ENCODE data around the gene CARMIL3. TPM values are rescaled to one million over a fixed set of nuclear protein-coding genes. Genes with fewer than 3 reads are reported as not detected.

The CARMIL3 gene
- total RNA-seq, 1 donor from 2014 or later: not detected

GRCh38 chr14:24053548-24054323, 1.9 kb downstream of the CARMIL3 start:
- Histone ChIP-seq H3K36me3 (ENCODE audit: control insufficient read depth, insufficient read depth, low read length) (no peaks in the 10 kb centered on the region), H3K27me3 (ENCODE audit: control insufficient read depth, insufficient read depth, low read length) (peaks cover 6% of the 10 kb centered on the region), H3K4me3 (ENCODE audit: low read depth, low read length) (no peak overlapping the region)
- TF ChIP-seq, protein P1, sequence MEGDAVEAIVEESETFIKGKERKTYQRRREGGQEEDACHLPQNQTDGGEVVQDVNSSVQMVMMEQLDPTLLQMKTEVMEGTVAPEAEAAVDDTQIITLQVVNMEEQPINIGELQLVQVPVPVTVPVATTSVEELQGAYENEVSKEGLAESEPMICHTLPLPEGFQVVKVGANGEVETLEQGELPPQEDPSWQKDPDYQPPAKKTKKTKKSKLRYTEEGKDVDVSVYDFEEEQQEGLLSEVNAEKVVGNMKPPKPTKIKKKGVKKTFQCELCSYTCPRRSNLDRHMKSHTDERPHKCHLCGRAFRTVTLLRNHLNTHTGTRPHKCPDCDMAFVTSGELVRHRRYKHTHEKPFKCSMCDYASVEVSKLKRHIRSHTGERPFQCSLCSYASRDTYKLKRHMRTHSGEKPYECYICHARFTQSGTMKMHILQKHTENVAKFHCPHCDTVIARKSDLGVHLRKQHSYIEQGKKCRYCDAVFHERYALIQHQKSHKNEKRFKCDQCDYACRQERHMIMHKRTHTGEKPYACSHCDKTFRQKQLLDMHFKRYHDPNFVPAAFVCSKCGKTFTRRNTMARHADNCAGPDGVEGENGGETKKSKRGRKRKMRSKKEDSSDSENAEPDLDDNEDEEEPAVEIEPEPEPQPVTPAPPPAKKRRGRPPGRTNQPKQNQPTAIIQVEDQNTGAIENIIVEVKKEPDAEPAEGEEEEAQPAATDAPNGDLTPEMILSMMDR (IDR thresholded peaks at IDR 0.05; ENCODE audit: insufficient read depth, low read length, severe bottlenecking): no peak
- no peak for DNase-seq (ENCODE audit: low read depth)
- no peak for FAIRE-seq

- H3K36me3 ChIP-seq (ENCODE audit: control insufficient read depth, insufficient read depth, low read length): no peaks in the 10 kb centered on the region
- DNase-seq (ENCODE audit: low read depth): no peak
- H3K27me3 ChIP-seq (ENCODE audit: control insufficient read depth, insufficient read depth, low read length): peaks cover 6% of the 10 kb centered on the region
- FAIRE-seq: no peak
- TF ChIP-seq, protein P1 (IDR thresholded peaks at IDR 0.05; ENCODE audit: insufficient read depth, low read length, severe bottlenecking): no peak
- H3K4me3 ChIP-seq (ENCODE audit: low read depth, low read length): no peak overlapping the region
Observed at GRCh38 chr14:24054324-24054641, 2.5 kb downstream of the CARMIL3 start.

GRCh38 chr14:24054646-24055045, 2.8 kb downstream of the CARMIL3 start:
- DNase-seq (ENCODE audit: low read depth) (no peak), FAIRE-seq (no peak)
- no peaks in the 10 kb centered on the region for H3K36me3 ChIP-seq (ENCODE audit: control insufficient read depth, insufficient read depth, low read length)
- H3K4me3 ChIP-seq (ENCODE audit: low read depth, low read length): no peak overlapping the region
- TF ChIP-seq, protein P1 (IDR thresholded peaks at IDR 0.05; ENCODE audit: insufficient read depth, low read length, severe bottlenecking): no peak
- peaks cover 6% of the 10 kb centered on the region for H3K27me3 ChIP-seq (ENCODE audit: control insufficient read depth, insufficient read depth, low read length)

- H3K36me3 ChIP-seq (ENCODE audit: control insufficient read depth, insufficient read depth, low read length): no peaks in the 10 kb centered on the region
- H3K27me3 ChIP-seq (ENCODE audit: control insufficient read depth, insufficient read depth, low read length): peaks cover 6% of the 10 kb centered on the region
- TF ChIP-seq, protein P1 (IDR thresholded peaks at IDR 0.05; ENCODE audit: insufficient read depth, low read length, severe bottlenecking): no peak
- H3K4me3 ChIP-seq (ENCODE audit: low read depth, low read length): no peak overlapping the region
- FAIRE-seq: no peak
- no peak for DNase-seq (ENCODE audit: low read depth)
Observed at GRCh38 chr14:24055971-24056799, 4.4 kb downstream of the CARMIL3 start.

DNA sequence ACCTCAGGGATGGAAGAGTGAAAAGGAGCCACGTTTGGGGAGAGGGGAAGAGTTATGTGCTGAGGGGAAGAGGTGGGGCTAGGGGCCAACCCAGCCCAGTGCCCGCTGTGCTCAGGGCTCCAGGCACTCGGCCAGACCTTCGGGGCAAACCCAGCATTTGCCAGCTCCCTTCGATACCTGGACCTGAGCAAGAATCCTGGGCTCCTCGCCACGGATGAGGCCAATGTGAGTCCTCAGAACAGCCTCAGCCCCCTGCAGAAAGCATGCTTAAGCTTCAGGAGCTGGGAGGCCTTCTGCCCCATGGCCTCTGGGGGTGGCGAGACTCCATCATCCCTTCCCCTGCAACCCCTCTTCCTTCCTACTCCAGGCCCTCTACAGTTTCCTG, 5.0 kb downstream of the CARMIL3 start:
- TF ChIP-seq, protein P1 (IDR thresholded peaks at IDR 0.05; ENCODE audit: insufficient read depth, low read length, severe bottlenecking): no peak
- Histone ChIP-seq H3K36me3 (ENCODE audit: control insufficient read depth, insufficient read depth, low read length) (no peaks in the 10 kb centered on the region), H3K27me3 (ENCODE audit: control insufficient read depth, insufficient read depth, low read length) (peaks cover 6% of the 10 kb centered on the region), H3K4me3 (ENCODE audit: low read depth, low read length) (no peak overlapping the region)
- FAIRE-seq (no peak), DNase-seq (ENCODE audit: low read depth) (no peak)

All from bronchial epithelial cell (primary cell).